GM12865 (cell line): ENCODE results near the gene MAPK1.
"Not testable (repeated sequence)": the region's sequence is repeated elsewhere in the genome, so short reads cannot be mapped to it uniquely, and the experiment has no call there.

Experiments
- DNase-seq: peaks from one replicate; pipeline ENCODE4 v3.0.0; 2010; ENCODE audit warnings: low read depth
- H3K4me3 ChIP-seq: 2 replicates; pipeline ENCODE4 v1.5.1; 2011; ENCODE audit warnings: mild to moderate bottlenecking, low read depth, low read length, control low read depth
- CTCF ChIP-seq: IDR thresholded peaks from 2 replicates; pipeline ENCODE4 v1.5.1; 2011; ENCODE audit warnings: low read length, control low read depth, low read depth, inconsistent platforms; ENCODE audit not compliant: insufficient read depth; ENCODE audit errors: missing control alignments

Gene MAPK1

GRCh38 chr22:21867528-21868266 lies at the start of gene MAPK1:
Gene MAPK1, minus strand, starts transcription at chr22:21867645. Its CDS starts 205 bp downstream, at chr22:21867440.
- DNase-seq: peak; percentile 97
- peak within 1 kb of the TSS; percentile 73 for H3K4me3 ChIP-seq
- peak; percentile 23 for TF ChIP-seq CTCF

GRCh38 chr22:21916309-21916918 lies 49.0 kb upstream of the MAPK1 start:
- no peak for DNase-seq
- no peak overlapping the region for H3K4me3 ChIP-seq
- no peak for TF ChIP-seq CTCF

DNA sequence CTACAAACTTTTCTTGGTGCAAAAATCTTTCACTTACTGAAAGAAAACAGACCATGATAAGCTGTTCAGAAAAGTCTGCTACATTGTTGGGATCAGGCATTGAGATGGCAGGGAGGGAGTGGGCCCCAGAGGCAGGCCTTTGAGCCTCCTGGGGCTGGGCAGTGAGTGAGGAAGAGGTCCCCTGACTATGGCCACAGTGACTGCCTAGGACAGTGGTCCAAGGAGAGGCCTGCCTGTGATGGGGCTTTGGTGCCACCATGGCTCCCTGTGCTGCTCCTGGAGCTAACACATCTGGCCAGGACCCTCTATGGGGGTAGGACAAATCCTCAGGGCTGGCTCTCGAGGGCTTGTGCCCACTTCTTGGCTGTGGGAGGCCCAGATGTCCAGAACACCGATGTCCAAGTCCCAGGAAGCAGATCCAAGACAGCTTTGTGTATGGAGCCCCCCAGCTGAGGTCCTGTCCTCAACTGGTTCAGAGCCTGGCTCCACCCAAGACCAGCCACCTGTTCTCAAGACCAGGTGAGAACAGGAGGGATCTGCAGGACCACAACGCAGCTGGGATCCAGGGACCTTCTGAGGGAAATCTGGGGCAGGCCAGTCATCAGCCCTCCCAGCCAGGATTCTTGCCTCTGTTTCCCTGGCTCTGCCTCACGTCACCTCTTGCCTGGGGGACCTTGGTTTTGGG lies 48.3 kb upstream of the MAPK1 start:
- TF ChIP-seq CTCF: no peak

DNA sequence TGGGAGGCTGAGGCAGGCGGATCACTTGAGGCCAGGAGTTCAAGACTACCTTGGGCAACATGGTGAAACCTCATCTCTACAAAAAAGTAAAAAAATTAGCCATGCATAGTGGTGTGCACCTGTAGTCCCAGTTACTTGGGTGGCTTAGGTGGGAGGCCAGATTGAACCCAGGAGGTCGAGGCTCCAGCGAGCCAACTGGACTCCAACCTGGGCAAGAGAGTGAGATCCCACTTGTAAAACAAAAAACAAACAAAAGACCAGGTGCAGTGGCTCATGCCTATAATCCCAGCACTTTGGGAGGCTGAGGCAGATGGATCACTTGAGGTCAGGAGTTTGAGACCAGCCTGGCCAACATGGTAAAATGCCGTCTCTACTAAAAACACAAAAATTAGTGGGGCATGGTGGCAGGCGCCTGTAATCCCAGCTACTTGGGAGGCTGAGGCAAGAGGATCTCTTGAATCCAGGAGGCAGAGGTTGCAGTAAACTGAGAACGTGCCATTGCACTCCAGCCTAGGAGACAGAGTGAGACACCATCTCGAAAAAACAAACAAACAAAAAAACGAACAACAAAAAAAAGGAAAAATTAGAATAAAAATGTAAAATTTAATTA lies 46.7 kb upstream of the MAPK1 start:
- not testable (repeated sequence) for H3K4me3 ChIP-seq, DNase-seq

More for the DNA sequence above, 48.3 kb upstream of the MAPK1 start:
- no peak overlapping the region for H3K4me3 ChIP-seq
- DNase-seq: no peak

GRCh38 chr22:21910367-21910766 lies 42.9 kb upstream of the MAPK1 start:
- not testable (repeated sequence) for H3K4me3 ChIP-seq, DNase-seq

DNA sequence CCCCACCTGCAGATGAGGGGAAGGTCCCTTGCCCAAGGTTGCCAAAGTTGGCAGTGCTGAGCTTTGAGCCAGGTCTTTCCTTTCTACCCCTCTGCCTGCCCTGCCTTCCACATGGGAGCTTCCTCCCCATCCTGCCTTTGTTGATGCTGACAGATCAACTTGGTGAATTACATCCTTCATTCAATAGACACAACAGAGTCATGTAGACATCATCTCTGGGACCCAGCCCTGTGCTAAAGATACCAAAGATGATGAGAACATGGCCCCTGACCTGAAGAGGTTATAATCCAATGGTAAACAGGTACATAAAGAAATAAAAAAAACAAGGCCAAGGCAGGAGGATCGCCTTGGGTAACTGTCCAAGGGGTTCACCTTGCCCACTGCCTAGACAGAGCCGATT lies 42.4 kb upstream of the MAPK1 start:
- H3K4me3 ChIP-seq: no peak overlapping the region
- DNase-seq: no peak
- no peak for TF ChIP-seq CTCF

GRCh38 chr22:21907638-21908522 lies 40.4 kb upstream of the MAPK1 start:
- H3K4me3 ChIP-seq: no peak overlapping the region
- no peak for TF ChIP-seq CTCF
- DNase-seq: no peak

- DNase-seq, H3K4me3 ChIP-seq: not testable (repeated sequence)
Observed at GRCh38 chr22:21905234-21905633, 37.8 kb upstream of the MAPK1 start.
